NCI-H2081 treated with DMSO at 0.1 percent for 48 hours (cell line): ENCODE data around the gene ITPK1.

Experiments
- DNase-seq: peaks from one replicate; lab custom pipeline; 2025; lab: John Stamatoyannopoulos, UW

Gene ITPK1

DNA sequence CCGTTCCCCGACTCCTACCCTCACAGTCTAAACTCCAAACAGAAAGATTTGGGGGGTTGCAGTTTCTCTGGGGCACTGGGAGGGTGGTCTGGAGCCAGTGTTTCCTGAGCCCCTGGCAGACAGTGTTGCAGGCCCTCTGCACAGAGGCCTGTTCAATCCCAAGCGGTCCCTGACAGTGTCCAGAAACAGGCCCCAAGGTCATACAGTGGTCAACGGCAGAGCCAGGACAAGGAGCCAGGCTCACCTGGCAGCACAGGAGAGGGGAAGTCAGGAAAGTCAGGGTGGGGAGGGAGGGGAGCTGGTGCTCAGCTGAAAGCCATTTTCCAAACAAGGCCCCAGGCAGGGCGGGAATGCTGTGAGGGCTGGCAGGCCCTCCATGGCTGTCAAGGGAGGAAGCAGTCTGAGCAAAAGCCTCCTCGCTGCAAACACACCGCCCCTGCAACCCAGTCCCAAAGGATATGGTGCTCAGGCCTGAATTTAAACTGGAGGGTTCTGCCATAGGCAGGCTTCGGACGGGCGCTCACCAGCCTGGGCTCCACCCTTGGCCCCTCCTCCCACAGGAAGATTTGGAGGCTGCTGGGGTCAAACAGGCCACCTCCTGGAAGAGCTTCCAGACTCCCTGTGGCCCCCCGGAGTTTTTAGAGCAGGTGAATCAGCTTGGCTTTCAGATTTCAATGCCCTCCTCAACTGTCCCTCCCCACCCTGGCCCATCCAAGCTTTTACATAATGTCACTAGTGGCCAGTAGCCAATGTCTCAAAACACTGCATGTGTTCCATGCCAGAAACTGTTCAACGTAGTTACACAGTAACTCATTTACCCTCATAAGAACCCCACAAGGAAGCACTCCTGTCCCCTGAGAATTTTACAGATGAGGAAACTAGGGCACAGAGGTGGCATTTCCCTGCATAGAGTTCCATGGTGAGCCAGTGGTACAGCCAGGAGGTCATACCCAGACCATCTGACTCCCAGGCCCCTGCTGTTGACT is 151.3 kb downstream of the ITPK1 start:
- no peak for DNase-seq

DNA sequence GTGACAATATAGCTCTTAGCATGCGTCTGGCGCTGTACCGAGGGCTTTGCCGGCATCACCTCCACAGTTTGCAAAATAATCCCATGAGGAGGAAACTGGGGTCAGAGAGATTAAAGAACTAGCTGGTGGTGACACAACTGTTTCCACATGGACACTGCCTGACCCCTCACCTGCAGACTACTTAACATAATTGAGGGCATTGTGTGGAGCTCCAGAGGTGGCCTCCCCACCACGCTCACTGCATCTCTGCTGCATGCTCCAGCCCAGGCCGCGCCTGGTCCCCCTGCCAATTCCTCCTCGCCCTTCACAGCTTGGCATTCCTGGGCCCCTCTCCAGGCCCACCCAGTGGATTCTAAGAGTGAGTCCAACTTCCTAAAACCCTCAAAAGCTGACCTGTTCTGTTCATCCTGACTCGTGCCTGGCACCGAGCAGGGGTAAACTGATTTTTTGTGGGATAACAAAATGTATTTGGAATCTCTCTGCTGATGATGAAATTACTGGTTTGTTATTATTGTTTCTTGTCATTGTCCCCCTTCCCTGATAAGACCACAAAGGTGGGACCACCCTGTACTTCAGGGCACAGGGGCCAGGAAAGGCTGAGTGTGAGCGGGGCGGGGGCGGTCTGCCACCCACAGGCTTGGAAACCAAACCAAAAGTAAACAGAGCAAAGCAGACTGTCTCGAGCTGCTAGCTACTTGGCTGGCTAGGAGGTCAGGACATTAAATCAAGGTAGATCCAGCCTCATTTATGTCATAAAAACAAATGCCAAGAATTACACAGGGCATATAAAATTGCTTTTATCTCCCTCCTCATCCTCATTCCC is 152.2 kb downstream of the ITPK1 start:
- no peak for DNase-seq

GRCh38 chr14:92962831-92963095 is 153.0 kb downstream of the ITPK1 start:
- DNase-seq, result no peak

DNA sequence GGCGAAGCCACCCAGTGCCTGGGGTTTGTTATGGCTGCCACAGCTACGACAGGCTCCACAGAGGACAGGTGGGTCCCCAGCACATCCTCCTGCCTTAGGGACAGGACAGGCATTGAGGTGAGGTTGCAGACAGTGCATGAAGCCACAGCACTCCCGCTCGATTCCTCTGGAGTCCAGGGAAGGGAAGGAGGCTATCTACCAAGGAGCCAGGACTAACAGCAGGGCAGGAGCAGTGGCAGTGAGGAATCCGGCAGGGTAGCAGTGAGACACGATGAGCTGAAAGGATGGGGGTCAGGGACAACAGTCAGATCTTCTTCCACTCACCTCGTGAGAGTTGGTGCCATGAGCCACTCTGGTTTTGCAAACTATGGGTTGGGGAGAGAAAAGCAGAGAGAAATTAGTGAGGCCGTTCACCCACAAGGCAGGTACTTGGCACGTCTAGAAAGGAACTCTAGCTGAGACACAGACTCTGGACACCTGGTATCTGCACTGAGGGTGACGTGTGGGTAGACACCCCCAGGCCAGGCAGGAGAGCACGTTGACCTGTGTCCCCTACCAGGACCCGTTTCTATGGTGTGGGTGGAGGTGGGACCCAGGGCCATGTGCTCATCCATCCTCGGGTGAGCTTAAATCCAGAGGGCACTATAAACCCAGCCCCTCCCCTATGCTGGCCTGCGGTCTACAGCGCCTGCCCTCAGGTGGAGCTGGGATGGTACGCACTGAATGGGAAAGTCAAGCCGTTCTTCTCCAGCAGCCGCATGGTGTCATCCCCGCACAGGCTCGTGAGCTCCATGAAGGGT is 153.5 kb downstream of the ITPK1 start:
- DNase-seq, result no peak

- DNase-seq, result no peak
Measured at GRCh38 chr14:92961567-92961855, 154.2 kb downstream of the ITPK1 start.

GRCh38 chr14:92960706-92961566 is 154.8 kb downstream of the ITPK1 start:
- DNase-seq, result peak; percentile 30

GRCh38 chr14:92959761-92960680 is 155.7 kb downstream of the ITPK1 start:
- DNase-seq, result peak; percentile 62

- peak; percentile 56 for DNase-seq
Measured at GRCh38 chr14:92959189-92959531, 156.6 kb downstream of the ITPK1 start.

DNA sequence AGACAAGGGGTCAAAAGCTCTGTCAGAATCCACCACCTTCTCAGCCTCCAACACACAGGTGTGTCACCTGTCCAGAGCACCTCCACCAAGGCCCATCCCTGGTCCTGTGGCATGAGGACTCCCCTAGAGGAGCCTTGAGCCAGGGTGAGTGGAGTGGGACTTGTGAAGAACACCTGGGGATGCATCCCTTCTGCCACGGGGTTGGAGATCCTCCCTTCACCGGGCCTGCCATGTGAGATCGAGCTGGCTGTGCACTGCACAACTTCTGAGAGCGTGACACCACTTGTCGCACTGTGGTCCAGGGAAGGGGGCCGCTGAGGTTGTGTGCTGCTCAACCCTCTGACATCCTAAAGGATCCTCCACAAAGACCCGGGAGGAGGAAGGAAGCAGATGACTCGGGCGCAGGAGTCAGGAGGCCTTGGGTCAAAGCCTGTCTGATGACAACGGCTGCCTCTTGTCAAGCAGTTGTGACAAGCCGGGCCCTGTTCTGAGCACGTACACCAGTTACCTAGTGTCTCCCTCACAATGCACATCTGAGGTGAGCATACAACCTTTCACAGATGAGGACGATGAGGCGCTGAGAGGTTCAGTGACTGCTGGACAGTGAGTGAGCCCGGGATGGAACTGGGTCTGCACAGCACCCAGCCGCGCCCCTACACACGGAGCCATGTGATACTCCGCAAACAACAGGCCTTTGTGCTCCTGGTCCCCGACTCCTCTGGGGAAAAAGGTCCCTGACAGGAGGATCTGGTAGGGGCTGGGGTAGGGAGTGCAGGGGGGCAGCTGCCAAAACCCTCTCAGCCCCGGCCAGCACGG is 157.1 kb downstream of the ITPK1 start:
- no peak for DNase-seq

- peak; percentile 68 for DNase-seq
Measured at GRCh38 chr14:92956961-92957360, 158.8 kb downstream of the ITPK1 start.

DNA sequence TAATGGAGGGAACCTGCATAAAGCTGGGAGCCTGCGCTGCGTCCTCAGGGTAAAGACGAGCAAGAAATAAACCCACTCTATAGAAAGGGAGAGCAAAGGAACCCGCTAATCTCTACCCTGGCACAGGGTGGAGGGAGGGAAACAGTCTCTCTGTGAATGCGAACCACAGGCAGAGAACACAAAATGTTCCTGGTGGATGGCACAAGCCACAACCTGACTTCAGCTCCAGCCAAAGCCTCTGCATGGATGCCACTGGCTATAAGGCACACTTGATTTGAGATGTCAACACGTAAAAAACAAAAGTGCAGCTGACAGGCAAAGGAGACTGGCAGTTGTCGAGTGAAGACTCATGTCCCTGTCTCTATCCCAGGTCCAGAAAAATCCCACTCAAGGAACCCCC is 160.3 kb downstream of the ITPK1 start:
- DNase-seq, result no peak

- no peak for DNase-seq
Measured at GRCh38 chr14:92954933-92955332, 160.8 kb downstream of the ITPK1 start.

DNA sequence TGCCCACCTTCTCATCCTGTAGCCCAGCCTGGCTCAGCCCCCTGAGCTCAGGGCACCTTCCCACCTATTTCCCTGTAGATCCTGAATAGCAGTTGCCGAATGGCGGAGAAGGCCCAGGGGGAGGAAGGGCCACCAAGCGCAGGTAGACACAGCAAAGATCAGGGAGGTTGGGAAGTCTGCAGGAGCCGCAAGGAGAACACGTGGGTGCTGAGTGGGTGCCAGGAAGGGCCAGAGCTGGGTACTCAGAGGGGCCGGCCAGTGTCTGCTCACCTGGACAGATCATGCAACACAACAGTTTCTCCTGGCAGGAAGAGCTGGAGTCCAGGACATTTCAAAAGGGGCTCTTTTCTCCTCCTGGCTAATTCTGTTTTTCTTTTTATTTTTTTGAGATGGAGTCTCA is 162.2 kb downstream of the ITPK1 start:
- no peak for DNase-seq

DNA sequence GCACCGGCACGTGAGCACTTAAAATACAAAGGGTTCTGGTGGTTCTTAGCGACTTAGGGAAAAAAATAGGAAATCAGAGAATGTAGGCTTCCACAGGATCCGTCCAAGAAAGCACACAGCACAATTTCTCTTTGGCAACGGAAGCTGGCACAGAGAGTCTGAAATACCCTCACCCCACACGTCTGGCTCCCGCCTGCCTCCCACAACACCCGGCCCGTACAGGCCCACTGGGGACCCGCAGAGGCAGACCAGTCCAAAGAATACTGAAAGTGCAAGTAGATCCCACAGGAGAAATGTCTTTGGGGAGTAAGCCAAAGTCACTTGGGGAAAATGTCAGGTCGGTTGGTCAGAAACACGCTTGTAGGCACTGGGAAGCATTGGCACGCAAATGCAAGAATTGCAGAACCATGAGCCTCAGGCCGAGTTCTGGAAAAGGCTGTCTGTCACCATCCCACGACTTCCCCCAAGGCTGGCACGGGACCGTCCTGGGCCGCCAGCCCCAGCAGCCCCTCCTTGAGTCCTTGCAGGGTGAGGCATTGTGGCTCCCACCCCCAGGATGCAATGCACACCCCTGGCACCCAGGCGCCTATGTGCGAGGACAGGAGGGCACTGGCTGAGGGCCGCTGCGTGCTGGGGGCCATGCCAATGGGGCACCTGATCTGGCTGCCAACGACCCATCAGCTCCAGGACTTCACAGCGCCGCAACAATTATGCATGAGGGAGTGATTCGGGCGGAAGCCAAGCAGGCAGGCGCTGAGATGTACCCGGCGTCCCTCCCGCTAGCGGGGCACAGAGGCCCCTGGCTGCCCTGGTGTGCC is 163.0 kb downstream of the ITPK1 start:
- DNase-seq, result no peak

GRCh38 chr14:92951912-92952471 is 163.7 kb downstream of the ITPK1 start:
- DNase-seq, result peak; percentile 15

GRCh38 chr14:92951261-92951660 is 164.5 kb downstream of the ITPK1 start:
- no peak for DNase-seq

GRCh38 chr14:92950773-92951172 is 165.0 kb downstream of the ITPK1 start:
- no peak for DNase-seq

DNA sequence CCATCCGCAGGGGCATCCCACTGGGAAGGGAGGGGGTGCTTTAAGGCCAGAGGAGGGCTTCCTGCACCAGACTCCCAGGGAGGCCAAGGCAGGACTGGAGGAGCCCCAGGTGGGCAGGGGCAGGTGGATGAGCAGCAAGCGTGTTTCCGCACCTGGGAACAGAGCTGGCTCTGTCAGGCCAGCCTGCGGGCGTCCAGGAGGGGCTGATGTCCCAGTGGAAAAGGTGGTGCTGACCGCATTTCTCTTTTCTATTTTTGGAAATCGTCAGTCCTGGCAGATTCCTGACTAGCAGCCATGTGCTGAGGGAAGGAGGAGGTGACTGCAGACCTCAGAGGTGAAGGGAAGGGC is 165.6 kb downstream of the ITPK1 start:
- no peak for DNase-seq
